Epithelial cell of esophagus (primary cell): ENCODE results near the gene SLC5A3.

ENCODE experiments used
- DNase-seq: peaks from one replicate; pipeline ENCODE4 v3.0.0; 2010; ENCODE audit warnings: low read depth
- H3K4me3 ChIP-seq: 2 replicates; pipeline ENCODE4 v1.5.1; 2011; ENCODE audit warnings: mild to moderate bottlenecking, low read length, control low read depth
- CTCF ChIP-seq: IDR thresholded peaks from 2 replicates; pipeline ENCODE4 v1.5.1; 2011; ENCODE audit warnings: low read depth, mild to moderate bottlenecking, low read length, control low read depth, inconsistent platforms; ENCODE audit not compliant: insufficient read depth; ENCODE audit errors: missing control alignments

The SLC5A3 gene

DNA sequence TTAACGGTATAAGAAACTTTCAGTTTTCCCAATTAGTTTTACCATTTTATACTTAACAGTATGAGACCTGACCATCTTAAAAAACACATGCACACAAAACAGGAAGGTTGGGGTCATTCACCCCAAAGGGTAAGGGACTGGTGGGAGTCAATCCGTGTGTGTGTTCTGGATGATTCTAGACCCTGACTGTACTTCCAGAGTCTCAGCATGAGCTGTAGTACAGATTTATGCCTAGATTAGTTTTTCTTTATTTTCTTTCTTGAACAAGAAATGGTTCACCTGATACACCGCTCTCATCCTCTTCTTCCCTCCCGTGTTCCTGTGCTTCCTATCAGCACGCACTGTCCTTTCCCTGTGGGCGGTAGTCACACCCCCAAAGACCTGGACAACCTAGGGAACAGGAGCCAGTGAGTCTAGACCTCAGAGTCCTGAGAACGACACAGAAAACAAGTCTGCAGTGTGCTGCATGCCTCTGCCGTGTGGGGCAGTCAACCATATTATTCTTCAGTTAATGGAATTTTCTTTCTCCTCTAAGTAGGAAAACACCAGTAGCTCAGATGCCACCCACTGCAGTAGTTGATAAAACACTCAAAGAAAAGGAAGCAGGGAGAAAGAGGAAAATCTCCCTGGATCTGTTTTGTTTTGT lies 38.9 kb upstream of the SLC5A3 start:
- TF ChIP-seq CTCF: no peak
- H3K4me3 ChIP-seq: no peak overlapping the region
- no peak for DNase-seq

GRCh38 chr21:34035619-34036354 lies 37.6 kb upstream of the SLC5A3 start:
- no peak overlapping the region for H3K4me3 ChIP-seq
- peak; percentile 75 for DNase-seq
- no peak for TF ChIP-seq CTCF

GRCh38 chr21:34037009-34037795 lies 36.2 kb upstream of the SLC5A3 start:
- no peak overlapping the region for H3K4me3 ChIP-seq
- peak; percentile 90 for DNase-seq
- TF ChIP-seq CTCF: no peak

- TF ChIP-seq CTCF: no peak
- H3K4me3 ChIP-seq: no peak overlapping the region
These were observed 33.5 kb upstream of the SLC5A3 start for GRCh38 chr21:34039678-34040382.

GRCh38 chr21:34042735-34043134 lies 30.6 kb upstream of the SLC5A3 start:
- no peak overlapping the region for H3K4me3 ChIP-seq
- no peak for TF ChIP-seq CTCF
- no peak for DNase-seq

More at GRCh38 chr21:34039678-34040382, 33.5 kb upstream of the SLC5A3 start:
- no peak for DNase-seq

DNA sequence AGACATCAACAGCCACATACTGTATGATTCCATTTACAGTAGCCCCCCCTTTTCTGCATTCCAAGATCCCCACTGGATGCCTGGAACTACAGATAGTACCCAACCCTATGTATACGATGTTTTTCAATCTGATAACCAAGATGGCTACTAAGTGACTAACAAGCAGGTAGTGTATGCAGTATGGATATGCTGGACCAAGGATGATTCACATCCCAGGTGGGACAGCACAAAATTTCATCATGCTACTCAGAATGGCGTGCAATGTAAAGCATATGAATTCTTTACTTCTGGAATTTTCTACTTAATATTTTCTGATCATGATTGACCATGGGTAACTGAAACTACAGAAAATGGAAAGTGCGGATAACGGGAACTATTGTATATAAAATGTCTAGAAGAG lies 30.0 kb upstream of the SLC5A3 start:
- peak; percentile 63 for DNase-seq
- H3K4me3 ChIP-seq: no peak overlapping the region
- TF ChIP-seq CTCF: no peak
